HL-60 (cell line): Measurements from ENCODE around the gene P2RY6.

Experiments used
- DNase-seq, 2 experiments: peaks; one replicate each; pipeline ENCODE4 v3.0.0-alpha.2; 2010 to 2020; ENCODE audit warnings: low read depth in 1 of 2, low spot score in 1 of 2
- H3K27ac ChIP-seq: fragments of 250-450 bp; sonication (Bioruptor Pico); replicated peaks from 2 replicates; pipeline ENCODE4 v1.5.1; 2020; ENCODE audit warnings: mild to moderate bottlenecking, moderate library complexity
- H3K27me3 ChIP-seq: fragments of 250-450 bp; sonication (Bioruptor Pico); 2 replicates; pipeline ENCODE4 v1.5.1; 2021; ENCODE audit warnings: mild to moderate bottlenecking, moderate library complexity; ENCODE audit not compliant: insufficient read depth, poor library complexity, severe bottlenecking
- H3K4me3 ChIP-seq: replicated peaks from 2 replicates; pipeline ENCODE4 v1.5.1; 2011; ENCODE audit warnings: mild to moderate bottlenecking, control low read depth, low read length; ENCODE audit not compliant: insufficient read depth
- GABPA ChIP-seq: IDR thresholded peaks from 2 replicates; pipeline ENCODE4 v1.6.1; 2012; ENCODE audit warnings: low read depth
- POLR2AphosphoS5 ChIP-seq: IDR thresholded peaks from 2 replicates; pipeline ENCODE4 v1.6.1; 2012; ENCODE audit warnings: low read depth
- REST ChIP-seq: IDR thresholded peaks from 2 replicates; pipeline ENCODE4 v1.6.1; 2012; ENCODE audit warnings: low read depth; ENCODE audit not compliant: insufficient replicate concordance
- SPI1 ChIP-seq: IDR thresholded peaks from 2 replicates; pipeline ENCODE4 v1.6.1; 2012; ENCODE audit warnings: low read depth, mild to moderate bottlenecking, borderline replicate concordance
- TF ChIP-seq, protein P1 (sequence below): IDR thresholded peaks from one replicate; pipeline ENCODE4 v1.5.1; 2011; ENCODE audit warnings: low read length, control low read depth, inconsistent platforms; ENCODE audit not compliant: insufficient read depth

P2RY6 gene

GRCh38 chr11:73306069-73306841 is 34.1 kb downstream of the P2RY6 start:
- DNase-seq, result peak in 1 of 2 experiments; percentile 57
- TF ChIP-seq POLR2AphosphoS5 (no peak), SPI1 (peak; percentile 11; the same call in 1 of the 2 replicates)
- TF ChIP-seq, protein P1, sequence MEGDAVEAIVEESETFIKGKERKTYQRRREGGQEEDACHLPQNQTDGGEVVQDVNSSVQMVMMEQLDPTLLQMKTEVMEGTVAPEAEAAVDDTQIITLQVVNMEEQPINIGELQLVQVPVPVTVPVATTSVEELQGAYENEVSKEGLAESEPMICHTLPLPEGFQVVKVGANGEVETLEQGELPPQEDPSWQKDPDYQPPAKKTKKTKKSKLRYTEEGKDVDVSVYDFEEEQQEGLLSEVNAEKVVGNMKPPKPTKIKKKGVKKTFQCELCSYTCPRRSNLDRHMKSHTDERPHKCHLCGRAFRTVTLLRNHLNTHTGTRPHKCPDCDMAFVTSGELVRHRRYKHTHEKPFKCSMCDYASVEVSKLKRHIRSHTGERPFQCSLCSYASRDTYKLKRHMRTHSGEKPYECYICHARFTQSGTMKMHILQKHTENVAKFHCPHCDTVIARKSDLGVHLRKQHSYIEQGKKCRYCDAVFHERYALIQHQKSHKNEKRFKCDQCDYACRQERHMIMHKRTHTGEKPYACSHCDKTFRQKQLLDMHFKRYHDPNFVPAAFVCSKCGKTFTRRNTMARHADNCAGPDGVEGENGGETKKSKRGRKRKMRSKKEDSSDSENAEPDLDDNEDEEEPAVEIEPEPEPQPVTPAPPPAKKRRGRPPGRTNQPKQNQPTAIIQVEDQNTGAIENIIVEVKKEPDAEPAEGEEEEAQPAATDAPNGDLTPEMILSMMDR, result peak; percentile 16
- peak overlapping the region; percentile 80 for H3K27ac ChIP-seq
- no peaks in the 10 kb centered on the region for H3K27me3 ChIP-seq
- H3K4me3 ChIP-seq, result no peak overlapping the region

DNA sequence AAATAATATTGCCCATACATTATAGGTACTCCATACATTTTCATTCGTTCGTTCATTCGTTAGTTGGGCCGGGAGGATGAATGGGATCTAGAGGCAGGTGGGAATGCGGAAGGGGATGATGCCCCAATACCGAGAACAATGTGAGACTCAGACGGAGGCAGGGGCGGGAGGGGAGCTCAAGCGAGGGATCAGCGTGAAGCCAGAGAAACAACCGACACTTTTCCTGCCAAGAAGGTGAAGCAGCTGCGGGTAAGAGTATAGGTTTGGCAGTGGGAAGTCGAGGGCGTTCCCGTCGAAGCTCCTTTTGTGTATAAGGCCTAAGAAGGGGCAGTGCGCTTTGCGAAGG is 34.8 kb downstream of the P2RY6 start:
- peak overlapping the region; percentile 2; the same call in 1 of the 2 replicates for H3K4me3 ChIP-seq
- peak overlapping the region; percentile 80 for H3K27ac ChIP-seq
- TF ChIP-seq SPI1 (no peak; the same call in 1 of the 2 replicates), REST (no peak), GABPA (no peak), POLR2AphosphoS5 (no peak)
- TF ChIP-seq, protein P1, result no peak
- H3K27me3 ChIP-seq, result no peaks in the 10 kb centered on the region
- DNase-seq, result no peak

DNA sequence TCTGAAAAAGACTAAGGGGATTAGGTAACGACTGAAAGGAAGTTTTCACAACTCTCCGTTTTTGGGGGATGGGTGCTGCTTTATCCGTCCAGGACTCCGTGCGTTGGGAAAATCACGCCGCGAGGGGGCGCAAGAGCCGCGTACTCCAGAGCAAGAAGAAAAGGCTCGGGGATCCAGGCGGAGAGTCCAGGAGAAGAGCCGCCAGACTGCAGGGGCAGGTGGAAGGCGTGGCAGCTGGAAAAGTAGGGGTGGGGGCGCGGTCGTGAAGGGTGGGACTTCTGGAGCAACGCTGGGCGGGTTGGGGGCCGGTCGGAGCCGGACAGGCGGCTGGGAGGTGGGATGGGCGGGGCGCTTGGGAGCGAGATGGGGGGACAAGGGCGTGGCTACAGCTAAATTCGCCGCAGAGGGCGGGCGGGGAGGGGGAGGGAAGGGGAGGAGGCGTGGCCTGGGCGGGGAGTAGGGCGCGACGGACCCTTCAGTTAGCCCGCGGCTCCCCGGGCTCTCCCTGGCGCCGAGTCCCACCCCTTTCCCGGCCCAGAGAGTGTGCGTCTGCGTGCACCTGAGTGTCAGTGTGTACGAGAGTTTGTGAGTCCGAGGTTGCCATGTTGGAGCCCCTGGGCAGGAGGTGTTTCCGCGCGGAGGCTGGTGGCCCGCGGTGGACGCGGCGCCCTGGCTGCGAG is 35.3 kb downstream of the P2RY6 start:
- peak overlapping the region; percentile 84 for H3K27ac ChIP-seq
- peak overlapping the region; percentile 70 for H3K4me3 ChIP-seq
- peak; percentile 95 to 99 for DNase-seq
- no peaks in the 10 kb centered on the region for H3K27me3 ChIP-seq
- TF ChIP-seq, protein P1, result peak; percentile 62
- peak; percentile 69 for TF ChIP-seq POLR2AphosphoS5
- TF ChIP-seq REST, result peak; percentile 28
- no peak for TF ChIP-seq GABPA
- TF ChIP-seq SPI1, result 0 out of 2 replicates have a peak, but pooled peaks have one; percentile 1
